T-helper 2 cell treated with Interferon-gamma antibody and Interleukin-4, amounts not matched to agents 100 ng/mL and 5 ng/mL, for 36 hours (primary cell): ENCODE data around the gene SUN5. TPM values are rescaled to one million over a fixed set of nuclear protein-coding genes. Genes with fewer than 3 reads are reported as not detected.
"Not testable (repeated sequence)": the region's sequence is repeated elsewhere in the genome, so short reads cannot be mapped to it uniquely, and the experiment has no call there.

ENCODE experiments used
- intact Hi-C: fragments of 100-400 bp; cut with micrococcal nuclease; formaldehyde crosslinking; loops from one replicate; pipeline ENCODE4 v1.15.1; 2023
- total RNA-seq: library from RNA; stranded (reverse); gene quantifications from 2 replicates; pipeline ENCODE4 v1.2.3, GENCODE V29; 2022

The SUN5 gene
- total RNA-seq, 1 donor from 2014 or later, result not detected

DNA sequence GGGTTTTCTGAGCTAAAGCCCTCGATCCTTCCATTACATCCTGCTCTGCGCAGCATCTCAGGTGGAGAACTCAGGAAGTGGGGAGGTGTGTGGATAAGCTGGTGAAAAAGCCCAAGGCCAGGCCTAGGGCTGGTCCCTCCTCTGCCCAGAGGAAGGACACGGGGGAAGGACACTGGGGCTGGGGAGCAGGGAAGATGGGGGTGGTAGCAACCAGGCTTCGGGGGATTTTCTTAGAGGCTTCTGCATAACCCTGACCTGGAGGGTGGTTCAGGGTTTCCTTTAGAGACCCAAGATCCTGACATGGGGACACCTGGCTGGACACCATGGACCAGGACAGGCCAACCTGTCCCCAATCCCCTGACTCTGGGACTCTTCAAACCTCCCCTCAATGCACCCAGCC, 37.9 kb downstream of the SUN5 start:
- intact Hi-C loops, result no loop called here

- intact Hi-C loops, result no loop called here
These were observed 38.5 kb downstream of the SUN5 start for GRCh38 chr20:32965581-32966373.

DNA sequence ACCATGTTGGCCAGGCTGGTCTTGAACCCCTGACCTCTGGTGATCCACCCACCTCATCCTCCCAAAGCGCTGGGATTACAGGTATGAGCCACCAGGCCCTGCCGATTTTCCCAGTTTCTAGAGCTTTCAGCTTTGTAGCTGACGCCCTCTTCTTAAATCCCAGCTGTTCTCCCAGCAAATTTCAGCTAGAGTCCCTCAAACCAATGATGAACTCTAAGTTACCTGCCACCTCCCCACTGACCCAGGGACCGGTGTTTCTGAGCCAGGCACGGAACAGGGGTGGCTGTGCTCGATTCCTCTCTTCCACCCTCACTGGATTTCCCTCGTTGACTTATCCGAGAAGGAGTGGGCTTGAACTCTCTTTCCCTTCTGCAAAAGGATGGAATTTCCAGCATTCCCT, 39.1 kb downstream of the SUN5 start:
- intact Hi-C loops, result no loop called here

- intact Hi-C loops, result no loop called here
These were observed 39.7 kb downstream of the SUN5 start for GRCh38 chr20:32964575-32964974.

DNA sequence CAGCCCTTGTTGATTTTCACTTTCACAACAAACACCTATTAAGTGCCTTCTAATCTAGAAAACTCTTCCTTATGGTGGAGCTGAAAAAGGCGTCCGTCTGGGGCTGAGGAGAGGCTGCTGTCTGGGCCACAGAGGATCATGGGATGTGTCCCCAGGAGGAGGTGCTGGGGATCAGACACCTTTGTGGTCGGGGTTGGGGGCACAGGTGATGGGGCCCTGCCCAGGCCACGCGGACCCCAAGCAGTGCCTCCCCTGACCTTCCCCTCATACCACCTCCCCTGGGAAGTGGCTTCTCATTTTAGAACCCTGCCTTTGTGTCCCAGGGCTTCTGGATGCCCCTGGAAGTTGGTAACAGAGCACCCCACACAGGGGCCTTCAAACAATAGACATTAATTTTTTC, 41.1 kb downstream of the SUN5 start:
- intact Hi-C loops, result no loop called here

DNA sequence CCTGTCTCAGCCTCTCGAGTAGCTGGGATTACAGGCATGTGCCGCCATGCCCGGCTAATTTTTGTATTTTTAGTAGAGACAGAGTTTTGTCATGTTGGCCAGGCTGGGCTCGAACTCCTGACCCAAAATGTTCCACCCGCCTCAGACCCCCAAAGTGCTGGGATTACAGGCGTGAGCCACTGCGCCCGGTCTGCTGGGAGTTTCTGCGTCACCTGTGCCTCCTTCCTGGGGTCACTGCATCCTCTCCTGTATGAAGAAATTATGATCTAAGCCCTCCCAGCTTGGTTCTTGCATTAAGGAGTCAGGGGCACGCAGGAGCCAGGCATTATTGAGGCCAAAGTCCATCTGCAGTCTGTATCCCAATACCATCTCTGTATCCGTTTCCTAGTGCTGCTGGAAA, 41.6 kb downstream of the SUN5 start:
- intact Hi-C loops, result not testable (repeated sequence)

GRCh38 chr20:32962053-32962452, 42.2 kb downstream of the SUN5 start:
- intact Hi-C loops, result no loop called here

GRCh38 chr20:32960849-32961731, 43.1 kb downstream of the SUN5 start:
- intact Hi-C loops, result no loop called here

GRCh38 chr20:32960222-32960518, 44.1 kb downstream of the SUN5 start:
- intact Hi-C loops, result no loop called here

- intact Hi-C loops, result no loop called here
These were observed 44.6 kb downstream of the SUN5 start for GRCh38 chr20:32959351-32960221.

DNA sequence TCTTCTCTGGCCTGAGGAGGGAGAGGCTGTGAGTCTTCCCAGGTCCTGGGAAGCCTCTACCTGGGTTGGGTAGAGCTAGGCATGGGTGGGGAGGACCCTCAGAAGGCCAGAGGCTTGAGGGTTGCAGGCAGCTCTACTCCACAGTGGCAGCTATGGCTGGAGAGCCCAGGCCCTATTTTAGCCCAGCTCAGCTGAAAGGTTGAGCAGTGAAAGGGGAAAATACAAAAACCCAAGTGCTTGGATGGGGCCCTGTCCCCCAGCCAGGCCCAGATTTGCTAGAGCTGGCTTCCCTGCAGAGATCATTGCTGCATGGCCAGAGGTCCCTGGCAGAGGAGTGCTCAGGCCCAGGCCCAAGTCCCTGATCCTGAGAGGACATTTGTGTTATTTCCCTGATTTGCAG, 45.7 kb downstream of the SUN5 start:
- intact Hi-C loops, result no loop called here

DNA sequence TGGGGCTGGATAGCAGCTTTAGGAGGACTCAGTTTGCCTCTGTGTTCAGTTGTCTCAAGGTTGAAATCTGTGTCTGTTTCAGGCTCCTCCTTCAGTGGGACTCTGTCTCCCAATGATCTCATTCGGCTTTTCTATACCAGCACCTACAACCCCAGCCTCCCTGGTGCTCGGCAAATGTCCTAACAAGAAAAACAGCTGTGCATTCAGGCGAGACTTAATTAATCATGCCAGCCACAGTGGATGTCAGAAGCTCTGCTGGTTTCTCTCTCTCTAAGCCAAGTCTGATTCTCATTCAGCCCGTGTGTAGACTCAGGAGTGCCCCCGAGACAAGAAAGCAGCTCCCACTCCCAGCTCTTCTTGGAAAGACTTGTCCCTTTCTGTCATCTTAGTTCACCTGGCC, 46.8 kb downstream of the SUN5 start:
- intact Hi-C loops, result no loop called here

DNA sequence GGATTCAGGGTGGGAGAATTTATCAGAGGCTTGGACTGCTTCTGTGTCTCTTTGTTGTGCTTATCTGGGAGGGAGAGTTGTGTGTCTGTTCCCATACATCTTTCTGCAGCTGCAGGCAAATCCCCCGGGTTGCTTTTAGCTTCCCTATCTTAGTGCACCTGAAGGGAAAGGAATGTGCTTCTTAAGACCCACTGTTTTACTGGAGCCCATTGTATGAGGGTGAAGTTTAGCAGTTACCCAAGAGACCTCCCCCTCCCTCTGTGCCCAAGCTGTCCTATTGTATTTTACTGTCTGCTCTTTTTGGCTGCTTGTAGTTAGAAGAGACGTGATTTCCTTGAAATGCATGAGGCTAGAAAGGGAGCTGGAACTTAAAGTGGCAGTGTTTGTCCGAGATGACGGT, 53.7 kb downstream of the SUN5 start:
- intact Hi-C loops, result not testable (repeated sequence)

DNA sequence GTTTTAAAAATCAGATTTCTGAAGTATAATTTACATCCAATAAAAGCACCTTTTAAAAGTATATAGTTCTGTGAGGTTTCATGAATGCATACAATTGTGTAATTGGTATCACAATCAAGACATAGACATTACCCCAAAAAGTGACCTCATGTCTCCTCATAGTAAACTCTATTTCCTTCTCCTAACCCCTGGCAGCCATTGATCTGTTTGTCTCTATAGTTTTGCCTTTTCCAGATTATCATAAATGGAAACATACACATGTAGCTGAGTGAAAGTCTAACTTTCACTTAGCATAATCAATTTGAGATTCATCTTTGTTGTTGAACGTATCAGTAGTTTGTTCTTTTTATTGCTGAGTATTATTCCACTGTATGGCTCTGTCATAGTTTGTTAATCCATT, 57.6 kb downstream of the SUN5 start:
- intact Hi-C loops, result loop anchor here (5.0 kb wide), 1 partner anchor 44 kb away; no protein-coding TSS in a partner anchor

DNA sequence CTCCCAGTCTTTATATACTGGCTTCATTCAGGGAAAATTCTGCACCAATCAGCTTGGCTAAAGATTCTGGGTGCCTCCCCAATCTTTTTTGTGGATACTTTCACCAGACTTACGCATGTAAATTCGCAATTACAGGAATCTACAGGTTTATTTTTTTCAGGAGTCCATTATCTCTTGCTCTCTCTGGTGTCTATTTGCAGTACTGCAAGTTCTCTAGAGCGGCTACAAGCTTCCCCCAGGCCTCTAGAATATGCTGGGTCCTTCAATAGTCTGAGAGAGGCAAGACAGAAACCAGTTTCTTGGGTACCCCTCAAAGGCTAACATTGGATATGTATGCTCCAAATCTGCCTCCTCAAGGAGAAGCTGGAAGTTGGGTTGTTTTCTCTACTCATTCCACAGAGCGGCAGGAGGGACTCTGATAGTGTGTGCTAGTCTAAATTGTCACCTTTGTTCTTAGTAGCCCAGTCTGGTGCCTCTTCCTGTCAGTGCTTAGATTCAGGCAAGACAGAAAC, 58.5 kb downstream of the SUN5 start:
- intact Hi-C loops, result loop anchor here (2.0 to 5.0 kb wide), 2 partner anchors 27 to 43 kb away; no protein-coding TSS in a partner anchor

- intact Hi-C loops, result loop anchor here (2.0 kb wide), 1 partner anchor 29 kb away; no protein-coding TSS in a partner anchor
These were observed 60.7 kb downstream of the SUN5 start for GRCh38 chr20:32943490-32944052.

GRCh38 chr20:32941155-32941885, 62.9 kb downstream of the SUN5 start:
- intact Hi-C loops, result no loop called here

DNA sequence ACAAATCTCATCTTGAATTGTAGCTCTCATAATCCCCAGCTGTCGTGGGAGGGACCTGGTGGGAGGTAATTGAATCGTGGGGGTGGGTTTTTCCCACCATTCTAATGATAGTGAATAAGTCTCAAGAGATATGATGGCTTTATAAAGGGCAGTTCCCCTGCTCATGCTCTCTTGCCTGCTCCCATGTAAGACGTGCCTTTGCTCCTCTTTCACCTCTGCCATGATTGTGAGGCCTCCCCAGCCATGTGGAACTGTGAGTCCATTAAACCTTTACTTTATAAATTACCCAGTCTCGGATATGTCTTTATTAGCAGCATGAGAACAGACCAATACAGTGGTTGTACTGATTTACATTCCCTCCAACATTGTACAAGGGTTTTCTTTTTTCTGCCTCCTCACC, 69.7 kb downstream of the SUN5 start:
- intact Hi-C loops, result no loop called here
